Measurements from ENCODE around the gene DSN1. TPM values are rescaled to one million over a fixed set of nuclear protein-coding genes. Genes with fewer than 3 reads are reported as not detected.

Gene DSN1
- total RNA-seq, 1 donor from 2014 or later = 14.0 TPM

DNA sequence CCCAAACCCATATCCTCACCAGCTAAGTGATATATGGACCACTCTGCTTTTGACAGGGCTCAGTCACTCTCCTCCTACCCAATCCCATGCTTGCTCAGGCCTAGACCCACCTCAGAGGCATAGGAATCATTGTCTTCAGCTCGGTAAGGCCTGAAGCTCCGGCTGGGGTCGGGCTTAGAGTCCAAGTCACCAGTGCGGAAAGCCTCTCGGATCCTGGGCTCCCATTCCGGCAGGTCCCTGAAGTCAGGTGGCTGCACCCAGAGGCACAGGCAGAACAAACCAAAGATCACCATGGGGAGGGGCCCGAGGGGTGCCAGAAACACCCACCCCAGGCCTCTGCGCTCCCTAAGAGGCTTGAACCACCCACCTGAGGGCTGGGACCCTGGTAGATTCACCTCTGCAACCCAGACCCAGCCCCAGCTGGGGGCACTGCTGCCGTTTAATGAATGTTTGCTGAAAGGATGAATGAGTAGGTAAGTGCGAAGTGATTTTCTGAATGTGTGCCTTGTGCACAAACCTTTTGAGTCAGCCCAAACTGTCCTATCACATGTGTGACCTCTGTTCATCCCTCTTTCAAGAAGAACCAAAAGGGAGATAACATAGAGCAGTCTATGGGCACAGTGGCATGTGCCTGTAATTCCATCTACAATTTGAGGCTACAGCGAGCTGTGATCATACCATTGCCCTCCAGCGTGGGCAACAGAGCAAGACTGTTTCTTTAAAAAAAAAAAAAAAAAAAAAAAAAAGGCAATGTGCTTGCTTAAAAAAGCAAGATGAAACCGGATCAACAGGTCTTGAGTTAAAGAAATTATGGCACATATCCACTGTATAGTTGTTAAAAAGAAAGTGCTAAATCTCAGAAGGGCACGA lies 39.3 kb upstream of the DSN1 start:
- Mint-ChIP-seq H3K27me3 (no peaks in the 10 kb centered on the region), H3K4me3 (no peak overlapping the region), H3K9me3 (no peaks in the 10 kb centered on the region), H3K27ac (no peak overlapping the region), H3K36me3 (ENCODE audit: low read depth) (peaks cover 64% of the 10 kb centered on the region), H3K4me1 (peaks cover 3% of the 10 kb centered on the region)
- ATAC-seq (ENCODE audit: low read depth) (no peak), DNase-seq (no peak)
- intact Hi-C loops (cut with micrococcal nuclease) = no loop called here
- ChIA-PET CTCF (no interaction called here), POLR2A (interaction anchor here (0.7 kb wide), 1 partner anchor 23 kb away, joined by 6 read pairs; no protein-coding TSS in a partner anchor)
- TF ChIP-seq, protein P1, sequence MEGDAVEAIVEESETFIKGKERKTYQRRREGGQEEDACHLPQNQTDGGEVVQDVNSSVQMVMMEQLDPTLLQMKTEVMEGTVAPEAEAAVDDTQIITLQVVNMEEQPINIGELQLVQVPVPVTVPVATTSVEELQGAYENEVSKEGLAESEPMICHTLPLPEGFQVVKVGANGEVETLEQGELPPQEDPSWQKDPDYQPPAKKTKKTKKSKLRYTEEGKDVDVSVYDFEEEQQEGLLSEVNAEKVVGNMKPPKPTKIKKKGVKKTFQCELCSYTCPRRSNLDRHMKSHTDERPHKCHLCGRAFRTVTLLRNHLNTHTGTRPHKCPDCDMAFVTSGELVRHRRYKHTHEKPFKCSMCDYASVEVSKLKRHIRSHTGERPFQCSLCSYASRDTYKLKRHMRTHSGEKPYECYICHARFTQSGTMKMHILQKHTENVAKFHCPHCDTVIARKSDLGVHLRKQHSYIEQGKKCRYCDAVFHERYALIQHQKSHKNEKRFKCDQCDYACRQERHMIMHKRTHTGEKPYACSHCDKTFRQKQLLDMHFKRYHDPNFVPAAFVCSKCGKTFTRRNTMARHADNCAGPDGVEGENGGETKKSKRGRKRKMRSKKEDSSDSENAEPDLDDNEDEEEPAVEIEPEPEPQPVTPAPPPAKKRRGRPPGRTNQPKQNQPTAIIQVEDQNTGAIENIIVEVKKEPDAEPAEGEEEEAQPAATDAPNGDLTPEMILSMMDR (IDR thresholded peaks at IDR 0.05) = no peak

DNA sequence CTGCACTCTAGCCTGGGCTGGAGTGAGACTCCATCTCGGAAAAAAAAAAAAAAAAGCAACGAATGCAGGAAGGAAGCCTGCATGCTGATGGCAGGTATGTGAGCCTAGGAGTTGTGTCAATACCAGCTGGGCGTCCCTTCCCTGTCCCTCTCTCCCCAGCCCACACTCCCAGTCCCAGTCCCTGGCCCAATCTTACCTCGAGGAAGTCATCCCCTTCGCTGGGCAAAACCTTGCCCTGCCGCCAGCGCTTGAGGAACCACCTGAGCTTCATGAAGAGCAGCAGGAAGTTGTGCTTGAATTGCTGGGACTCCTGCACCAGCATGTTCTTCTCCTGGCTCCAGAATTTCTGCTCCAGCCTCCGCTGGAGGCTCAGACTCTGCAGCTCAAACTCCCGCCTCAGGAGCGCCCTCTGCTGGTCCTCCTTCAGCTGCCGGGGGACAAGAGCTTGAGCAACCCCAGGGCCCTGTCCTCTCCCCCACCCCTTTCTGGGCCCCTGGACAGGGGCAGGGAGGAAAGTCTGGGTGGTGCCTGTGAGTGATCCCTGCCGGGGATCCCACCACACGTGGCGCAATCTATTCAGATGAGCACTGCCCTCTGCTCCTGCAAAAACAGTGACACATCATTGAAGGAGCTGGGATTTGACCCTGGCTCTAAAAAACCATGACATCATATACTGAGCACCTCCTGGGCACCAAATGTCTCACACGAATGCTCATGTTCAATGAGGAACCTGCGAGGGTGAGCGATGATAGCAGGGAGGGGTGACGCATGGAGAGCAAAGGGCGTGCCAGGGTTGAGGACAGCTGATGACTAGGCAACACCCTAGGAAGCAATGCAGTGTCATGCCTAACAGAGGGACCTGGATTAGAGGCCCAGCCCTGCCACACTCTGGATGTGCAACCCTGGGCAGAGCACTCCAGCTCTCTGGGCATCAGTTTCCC lies 35.0 kb upstream of the DSN1 start:
- Mint-ChIP-seq H3K27me3 (no peaks in the 10 kb centered on the region), H3K9me3 (no peaks in the 10 kb centered on the region), H3K27ac (peak overlapping the region; percentile 35), H3K4me3 (no peak overlapping the region), H3K4me1 (peaks cover 3% of the 10 kb centered on the region), H3K36me3 (ENCODE audit: low read depth) (peaks cover 67% of the 10 kb centered on the region)
- POLR2A ChIA-PET = interaction anchor here (0.6 to 1.3 kb wide), 9 partner anchors 27 to 1396 kb away, joined by 3 to 9 read pairs (median 4); a partner anchor contains a TSS
- TF ChIP-seq, protein P1 (IDR thresholded peaks at IDR 0.05) = peak; percentile 71
- peak; percentile 62 for DNase-seq
- intact Hi-C loops (cut with micrococcal nuclease) = loop anchor here (1.0 to 5.0 kb wide), 3 partner anchors 39 to 78 kb away; a partner anchor contains a TSS
- CTCF ChIA-PET = interaction anchor here (0.7 to 2.7 kb wide), 27 partner anchors 9 to 598 kb away, joined by 3 to 37 read pairs (median 4); partner anchors contain the start of genes NDRG3 and SLA2
- peak; percentile 71 for ATAC-seq (ENCODE audit: low read depth)

DNA sequence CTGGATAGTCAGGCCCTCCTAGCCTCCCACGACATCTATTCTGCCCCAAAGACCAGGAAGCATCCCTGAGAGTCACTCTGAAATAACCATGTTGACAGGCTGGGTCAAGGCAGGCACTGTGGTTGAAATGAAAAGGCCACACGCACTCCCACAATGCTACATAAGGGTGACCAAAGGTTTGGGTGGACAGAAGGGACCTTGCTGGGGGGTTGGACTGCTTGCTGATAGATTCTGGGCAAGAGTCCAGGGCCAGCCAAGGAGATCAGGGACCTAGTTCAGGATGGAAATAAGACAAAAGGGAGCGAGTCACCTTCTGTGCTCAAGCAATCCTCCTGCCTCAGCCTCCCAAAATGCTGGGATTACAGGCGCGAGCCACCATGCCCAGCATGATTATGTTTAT lies 32.5 kb upstream of the DSN1 start:
- ATAC-seq (ENCODE audit: low read depth) (no peak), DNase-seq (no peak)
- ChIA-PET CTCF (no interaction called here), POLR2A (no interaction called here)
- no peaks in the 10 kb centered on the region for H3K27me3 Mint-ChIP-seq
- peaks cover 3% of the 10 kb centered on the region for H3K4me1 Mint-ChIP-seq
- no peaks in the 10 kb centered on the region for H3K9me3 Mint-ChIP-seq
- TF ChIP-seq, protein P1 (IDR thresholded peaks at IDR 0.05) = no peak
- H3K4me3 Mint-ChIP-seq = no peak overlapping the region
- H3K36me3 Mint-ChIP-seq (ENCODE audit: low read depth) = peaks cover 72% of the 10 kb centered on the region
- intact Hi-C loops (cut with micrococcal nuclease) = loop anchor here (5.0 kb wide), 1 partner anchor 41 kb away; no protein-coding TSS in a partner anchor
- H3K27ac Mint-ChIP-seq = no peak overlapping the region

DNA sequence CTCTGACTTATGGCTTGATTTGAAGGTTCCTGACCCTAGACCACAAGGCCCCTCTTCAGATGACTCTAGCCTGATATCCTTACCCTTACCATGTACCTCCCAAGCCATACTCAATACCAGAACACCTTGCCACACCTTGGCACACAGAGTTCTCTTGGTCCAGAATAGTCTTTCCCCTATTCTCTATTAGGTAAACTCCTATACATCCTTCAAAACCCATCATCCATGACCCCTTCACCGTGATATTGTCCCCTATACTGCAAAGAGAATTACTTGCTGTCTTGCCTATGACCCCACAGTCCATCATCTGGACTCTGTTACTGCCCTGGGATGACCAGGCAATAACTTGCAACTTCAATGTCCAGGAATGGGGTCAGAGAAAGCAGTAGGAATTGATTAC lies 31.8 kb upstream of the DSN1 start:
- Mint-ChIP-seq H3K27ac (no peak overlapping the region), H3K27me3 (no peaks in the 10 kb centered on the region), H3K36me3 (ENCODE audit: low read depth) (peaks cover 76% of the 10 kb centered on the region), H3K9me3 (no peaks in the 10 kb centered on the region), H3K4me3 (no peak overlapping the region), H3K4me1 (peaks cover 3% of the 10 kb centered on the region)
- TF ChIP-seq, protein P1 (IDR thresholded peaks at IDR 0.05) = no peak
- CTCF ChIA-PET = no interaction called here
- DNase-seq (no peak), ATAC-seq (ENCODE audit: low read depth) (no peak)
- intact Hi-C loops (cut with micrococcal nuclease) = loop anchor here (5.0 kb wide), 1 partner anchor 42 kb away; no protein-coding TSS in a partner anchor
- POLR2A ChIA-PET = no interaction called here

All from activated B cell treated with CpG ODN at 0.5 μM for 24 hours (primary cell).